HepG2 (cell line): Measurements from ENCODE around the gene MTM1.

Source experiments
- EP300 ChIP-seq, 3 experiments: sonication (generic) in 1 of 3; formaldehyde crosslinking in 1 of 3; IDR thresholded peaks; 2 replicates each; pipeline versions ENCODE4 v1.5.1 to v1.6.1; 2011 to 2020; ENCODE audit warnings: low read depth in 2 of 3, low read length in 2 of 3, borderline replicate concordance in 1 of 3, improper control_type of control experiment in 1 of 3, mild to moderate bottlenecking in 1 of 3, missing genetic modification reagents in 1 of 3, moderate library complexity in 1 of 3
- GLI4 ChIP-seq: sonication (generic); formaldehyde crosslinking; IDR thresholded peaks from 2 replicates; pipeline ENCODE4 v1.5.1; 2020; ENCODE audit warnings: missing genetic modification reagents, mild to moderate bottlenecking, moderate library complexity, borderline replicate concordance
- HCFC1 ChIP-seq: fragments of 150-350 bp; IDR thresholded peaks from 2 replicates; pipeline ENCODE4 v1.6.1; 2014; ENCODE audit warnings: low read depth, low read length
- HNRNPK ChIP-seq: fragments of 200-400 bp; formaldehyde crosslinking; IDR thresholded peaks from 2 replicates; pipeline ENCODE4 v1.6.1; 2018; ENCODE audit warnings: low read length, low read depth, moderate library complexity, mild to moderate bottlenecking; ENCODE audit not compliant: poor library complexity, severe bottlenecking
- MXD4 ChIP-seq: IDR thresholded peaks from 2 replicates; pipeline ENCODE4 v1.6.1; 2016; ENCODE audit warnings: mild to moderate bottlenecking, missing biosample characterization, missing genetic modification reagents
- MZF1 ChIP-seq: sonication (generic); formaldehyde crosslinking; IDR thresholded peaks from 2 replicates; pipeline ENCODE4 v1.8.1; 2023; ENCODE audit warnings: mild to moderate bottlenecking, missing genetic modification reagents, borderline replicate concordance
- POLR2AphosphoS2 ChIP-seq: IDR thresholded peaks from 2 replicates; pipeline ENCODE4 v1.6.1; 2011; ENCODE audit warnings: low read depth, low read length, improper control_type of control experiment
- TF ChIP-seq, protein P1 (sequence below): sonication (generic); formaldehyde crosslinking; IDR thresholded peaks from 2 replicates; pipeline ENCODE4 v1.5.0; 2020; ENCODE audit warnings: mild to moderate bottlenecking, missing genetic modification reagents, moderate library complexity
- TF ChIP-seq, protein P2 (sequence below): sonication (generic); formaldehyde crosslinking; IDR thresholded peaks from 2 replicates; pipeline ENCODE4 v1.5.0; 2020; ENCODE audit warnings: mild to moderate bottlenecking, missing genetic modification reagents, borderline replicate concordance

DNA sequence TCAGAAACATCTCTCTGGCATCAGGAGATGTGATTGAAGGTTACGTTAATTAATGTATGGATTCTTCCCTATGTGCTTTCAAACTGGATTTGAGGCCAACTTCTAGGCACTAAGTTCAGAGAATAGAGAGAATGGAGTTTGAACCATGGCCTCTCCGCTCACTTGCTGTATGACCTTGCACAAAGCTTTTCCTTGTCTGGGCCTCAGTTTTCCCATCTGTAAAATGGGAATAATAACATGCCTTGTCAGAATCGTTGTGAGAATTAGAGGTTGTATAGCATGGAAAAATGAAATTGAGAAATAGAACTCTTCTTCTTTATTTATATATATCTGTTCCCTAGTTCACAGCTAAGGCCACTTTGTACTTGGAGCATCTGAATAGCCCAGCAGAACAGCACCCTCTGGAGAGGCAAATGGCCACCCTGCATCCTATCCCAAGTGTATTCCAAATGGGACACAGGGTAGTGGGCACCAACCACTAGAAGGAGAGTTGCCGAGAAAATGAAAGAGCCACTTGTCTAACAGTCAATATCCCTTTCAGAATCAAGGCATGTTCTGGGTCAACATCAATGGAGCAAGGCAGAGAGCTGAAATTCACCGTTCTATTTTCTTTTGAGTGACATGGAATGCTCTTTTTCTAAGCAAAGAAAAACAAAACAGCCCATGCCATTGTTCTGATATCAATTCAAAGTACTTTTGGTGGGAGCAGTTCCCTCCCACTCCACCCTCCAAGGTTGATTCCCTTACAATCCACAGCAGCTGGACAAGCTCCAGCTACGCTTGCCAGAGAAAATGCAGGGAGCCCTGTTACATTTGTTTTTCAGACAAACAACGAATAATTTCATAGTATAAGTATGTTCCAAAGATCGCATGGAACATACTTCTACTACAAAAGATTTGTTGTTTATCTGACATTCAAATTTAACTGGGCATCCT, 23.3 kb upstream of the MTM1 start:
- no peak for TF ChIP-seq MZF1 (CRISPR knock-in tag)
- no peak for TF ChIP-seq HCFC1
- TF ChIP-seq HNRNPK: no peak
- TF ChIP-seq, protein P1, sequence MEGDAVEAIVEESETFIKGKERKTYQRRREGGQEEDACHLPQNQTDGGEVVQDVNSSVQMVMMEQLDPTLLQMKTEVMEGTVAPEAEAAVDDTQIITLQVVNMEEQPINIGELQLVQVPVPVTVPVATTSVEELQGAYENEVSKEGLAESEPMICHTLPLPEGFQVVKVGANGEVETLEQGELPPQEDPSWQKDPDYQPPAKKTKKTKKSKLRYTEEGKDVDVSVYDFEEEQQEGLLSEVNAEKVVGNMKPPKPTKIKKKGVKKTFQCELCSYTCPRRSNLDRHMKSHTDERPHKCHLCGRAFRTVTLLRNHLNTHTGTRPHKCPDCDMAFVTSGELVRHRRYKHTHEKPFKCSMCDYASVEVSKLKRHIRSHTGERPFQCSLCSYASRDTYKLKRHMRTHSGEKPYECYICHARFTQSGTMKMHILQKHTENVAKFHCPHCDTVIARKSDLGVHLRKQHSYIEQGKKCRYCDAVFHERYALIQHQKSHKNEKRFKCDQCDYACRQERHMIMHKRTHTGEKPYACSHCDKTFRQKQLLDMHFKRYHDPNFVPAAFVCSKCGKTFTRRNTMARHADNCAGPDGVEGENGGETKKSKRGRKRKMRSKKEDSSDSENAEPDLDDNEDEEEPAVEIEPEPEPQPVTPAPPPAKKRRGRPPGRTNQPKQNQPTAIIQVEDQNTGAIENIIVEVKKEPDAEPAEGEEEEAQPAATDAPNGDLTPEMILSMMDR (CRISPR knock-in tag): no peak
- no peak for TF ChIP-seq POLR2AphosphoS2
- no peak for TF ChIP-seq GLI4 (CRISPR knock-in tag)
- TF ChIP-seq EP300 (IDR thresholded peaks at IDR 0.05; ENCODE audit: low read depth in 2 of 2, low read length in 2 of 2): no peak
- no peak for TF ChIP-seq EP300 (CRISPR knock-in tag; IDR thresholded peaks at IDR 0.05; ENCODE audit: borderline replicate concordance)
- TF ChIP-seq MXD4 (CRISPR knock-in tag): no peak
- TF ChIP-seq, protein P2, sequence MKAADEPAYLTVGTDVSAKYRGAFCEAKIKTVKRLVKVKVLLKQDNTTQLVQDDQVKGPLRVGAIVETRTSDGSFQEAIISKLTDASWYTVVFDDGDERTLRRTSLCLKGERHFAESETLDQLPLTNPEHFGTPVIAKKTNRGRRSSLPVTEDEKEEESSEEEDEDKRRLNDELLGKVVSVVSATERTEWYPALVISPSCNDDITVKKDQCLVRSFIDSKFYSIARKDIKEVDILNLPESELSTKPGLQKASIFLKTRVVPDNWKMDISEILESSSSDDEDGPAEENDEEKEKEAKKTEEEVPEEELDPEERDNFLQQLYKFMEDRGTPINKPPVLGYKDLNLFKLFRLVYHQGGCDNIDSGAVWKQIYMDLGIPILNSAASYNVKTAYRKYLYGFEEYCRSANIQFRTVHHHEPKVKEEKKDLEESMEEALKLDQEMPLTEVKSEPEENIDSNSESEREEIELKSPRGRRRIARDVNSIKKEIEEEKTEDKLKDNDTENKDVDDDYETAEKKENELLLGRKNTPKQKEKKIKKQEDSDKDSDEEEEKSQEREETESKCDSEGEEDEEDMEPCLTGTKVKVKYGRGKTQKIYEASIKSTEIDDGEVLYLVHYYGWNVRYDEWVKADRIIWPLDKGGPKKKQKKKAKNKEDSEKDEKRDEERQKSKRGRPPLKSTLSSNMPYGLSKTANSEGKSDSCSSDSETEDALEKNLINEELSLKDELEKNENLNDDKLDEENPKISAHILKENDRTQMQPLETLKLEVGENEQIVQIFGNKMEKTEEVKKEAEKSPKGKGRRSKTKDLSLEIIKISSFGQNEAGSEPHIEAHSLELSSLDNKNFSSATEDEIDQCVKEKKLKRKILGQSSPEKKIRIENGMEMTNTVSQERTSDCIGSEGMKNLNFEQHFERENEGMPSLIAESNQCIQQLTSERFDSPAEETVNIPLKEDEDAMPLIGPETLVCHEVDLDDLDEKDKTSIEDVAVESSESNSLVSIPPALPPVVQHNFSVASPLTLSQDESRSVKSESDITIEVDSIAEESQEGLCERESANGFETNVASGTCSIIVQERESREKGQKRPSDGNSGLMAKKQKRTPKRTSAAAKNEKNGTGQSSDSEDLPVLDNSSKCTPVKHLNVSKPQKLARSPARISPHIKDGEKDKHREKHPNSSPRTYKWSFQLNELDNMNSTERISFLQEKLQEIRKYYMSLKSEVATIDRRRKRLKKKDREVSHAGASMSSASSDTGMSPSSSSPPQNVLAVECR (CRISPR knock-in tag): no peak
